NCI-H146 (cell line): ENCODE results near the gene CACNA1H.
"Not testable (repeated sequence)": the region's sequence is repeated elsewhere in the genome, so short reads cannot be mapped to it uniquely, and the experiment has no call there.

ENCODE experiments used
- DNase-seq: peaks from one replicate; lab custom pipeline; 2025; lab: John Stamatoyannopoulos, UW

The CACNA1H gene

DNA sequence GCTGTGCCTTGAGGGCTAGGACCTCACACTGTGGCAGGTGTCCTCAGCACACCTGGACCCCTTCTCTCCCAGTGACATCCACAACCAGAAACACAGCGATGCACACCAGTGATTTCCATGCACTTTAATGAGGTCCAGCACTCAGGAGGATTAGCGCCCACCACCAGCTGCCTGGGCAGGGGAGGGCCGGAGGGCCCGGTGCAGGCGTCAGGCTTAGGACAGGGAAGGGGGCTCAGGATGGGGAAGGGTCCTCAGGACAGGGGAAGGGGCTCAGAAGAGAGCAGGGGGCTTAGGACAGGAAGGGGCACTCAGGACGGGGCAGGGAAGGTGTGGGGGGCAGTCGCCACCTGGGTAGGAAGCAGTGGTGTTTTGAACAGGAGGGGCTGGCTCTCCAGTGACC is 75.3 kb downstream of the CACNA1H start:
- not testable (repeated sequence) for DNase-seq

DNA sequence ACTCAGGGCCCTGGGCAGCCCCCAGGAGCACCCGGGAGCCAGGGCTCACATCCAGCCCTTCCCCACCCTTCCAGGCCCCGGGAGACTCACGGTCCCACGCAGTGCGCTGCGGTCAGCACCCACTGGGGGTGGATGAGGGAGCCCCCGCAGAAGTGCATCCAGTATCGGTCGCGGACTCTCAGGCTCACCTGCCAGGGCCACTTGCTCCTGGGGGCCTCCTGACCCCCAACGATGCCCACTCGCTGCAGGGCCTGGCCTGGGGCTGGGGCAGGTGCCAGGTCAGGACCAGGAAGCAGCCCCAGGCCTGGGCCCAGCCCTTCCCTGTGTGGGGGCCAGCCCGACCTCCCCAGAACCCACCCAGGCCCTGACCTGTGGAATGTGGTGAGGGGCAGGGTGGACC is 76.6 kb downstream of the CACNA1H start:
- DNase-seq = not testable (repeated sequence)

DNA sequence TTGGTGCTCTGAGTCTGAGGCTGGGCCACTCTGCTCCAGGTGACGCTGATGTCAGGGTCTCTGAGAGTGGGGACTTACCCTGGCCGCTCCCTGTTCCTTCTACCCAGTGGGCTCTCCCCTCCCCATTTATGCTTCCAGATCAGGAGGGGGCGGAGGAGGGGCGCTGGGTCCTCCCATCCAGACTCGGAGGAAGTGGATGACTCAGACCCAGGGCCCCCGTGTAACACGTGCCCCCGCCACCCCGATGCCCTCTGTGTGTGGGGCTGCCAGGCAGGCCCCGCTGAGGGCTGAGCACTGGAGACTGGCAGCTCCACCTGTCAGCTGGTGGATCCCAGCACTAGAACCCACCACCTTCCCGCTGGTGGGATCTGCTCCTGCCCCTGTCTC is 77.2 kb downstream of the CACNA1H start, which contains the start of gene TPSB2:
Gene TPSB2, minus strand, starts transcription at position 101 of the 387 bp plus-strand sequence. CDS start 233 bp downstream, outside the sequence.
- not testable (repeated sequence) for DNase-seq

DNA sequence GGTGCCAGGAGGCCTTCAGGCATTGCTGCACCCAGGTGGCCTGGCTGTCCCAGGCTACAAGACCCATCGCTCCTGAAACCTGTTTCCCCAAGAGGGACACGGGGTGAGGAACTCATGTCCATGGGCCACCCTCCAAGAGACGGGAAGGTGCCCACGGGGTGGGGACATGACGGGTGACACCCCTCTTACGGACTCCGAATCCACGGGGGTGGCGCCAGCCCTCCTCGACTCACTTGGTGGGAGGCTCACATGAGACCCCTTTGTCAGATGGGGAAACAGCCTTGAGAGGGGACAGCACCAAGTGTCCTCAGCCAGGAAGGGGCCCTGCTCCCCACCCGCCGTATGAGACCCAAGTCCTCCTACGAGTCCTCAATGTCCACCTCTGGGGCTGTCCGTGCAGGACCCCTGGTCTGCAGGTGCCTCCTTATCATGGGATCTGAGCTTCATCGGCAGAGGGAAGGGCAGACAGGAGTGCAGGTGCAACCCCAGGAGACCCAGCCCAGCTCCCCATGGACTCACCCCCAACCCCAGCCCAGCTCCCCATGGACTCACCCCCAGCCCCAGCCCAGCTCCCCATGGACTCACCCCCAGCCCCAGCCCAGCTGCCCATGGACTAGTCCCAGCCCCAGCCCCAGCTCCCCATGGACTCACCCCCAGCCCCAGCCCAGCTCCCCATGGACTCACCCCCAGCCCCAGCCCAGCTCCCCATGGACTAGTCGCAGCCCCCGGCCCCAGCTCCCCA is 77.7 kb downstream of the CACNA1H start:
- DNase-seq = not testable (repeated sequence)

DNA sequence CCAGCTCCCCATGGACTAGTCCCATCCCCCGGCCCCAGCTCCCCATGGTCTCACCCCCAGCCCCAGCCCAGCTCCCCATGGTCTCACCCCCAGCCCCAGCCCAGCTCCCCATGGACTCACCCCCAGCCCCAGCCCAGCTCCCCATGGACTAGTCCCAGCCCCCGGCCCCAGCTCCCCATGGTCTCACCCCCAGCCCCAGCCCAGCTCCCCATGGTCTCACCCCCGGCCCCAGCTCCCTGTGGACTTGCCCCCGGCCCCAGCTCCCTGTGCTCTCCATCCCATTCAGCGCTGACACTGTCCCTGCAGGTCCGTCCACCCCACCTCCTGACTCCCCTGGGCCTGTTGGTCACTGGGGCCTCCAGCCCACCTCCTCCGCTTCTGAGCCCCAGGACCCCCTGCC is 78.4 kb downstream of the CACNA1H start:
- DNase-seq = not testable (repeated sequence)

DNA sequence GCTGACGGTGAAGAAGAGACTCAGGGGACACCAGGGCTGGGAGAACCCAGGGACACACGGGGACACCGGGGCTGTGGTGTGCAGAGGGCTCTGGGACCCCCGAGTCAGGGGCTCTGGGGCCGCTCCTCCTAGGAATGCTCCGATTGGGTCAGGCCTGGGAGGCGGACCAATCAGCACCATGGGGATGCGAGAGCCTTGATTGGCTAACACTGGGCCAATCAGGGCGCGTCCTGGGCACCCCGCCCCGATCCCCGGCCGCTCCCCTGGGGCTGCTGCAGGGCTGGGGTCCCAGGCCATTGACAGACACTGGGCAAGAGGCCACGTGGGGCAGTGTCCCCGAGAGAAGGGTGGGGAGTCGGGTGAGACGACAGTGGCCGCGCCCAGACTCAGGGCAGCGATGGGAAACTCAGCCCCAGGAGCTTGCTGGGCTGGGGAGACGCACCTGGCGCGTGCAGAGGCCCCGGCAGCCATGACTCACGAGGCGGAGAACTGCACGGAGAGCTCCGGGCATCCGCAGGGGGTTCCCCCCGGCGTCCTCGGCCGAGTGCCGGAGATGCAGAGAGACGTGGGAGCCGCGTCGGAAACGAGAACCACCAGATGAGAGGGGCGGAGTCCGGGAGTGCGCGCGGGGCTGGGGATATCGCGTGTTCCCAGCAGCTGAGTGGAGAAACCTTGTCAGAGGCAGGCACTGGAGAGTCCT is 79.3 kb downstream of the CACNA1H start:
- not testable (repeated sequence) for DNase-seq

DNA sequence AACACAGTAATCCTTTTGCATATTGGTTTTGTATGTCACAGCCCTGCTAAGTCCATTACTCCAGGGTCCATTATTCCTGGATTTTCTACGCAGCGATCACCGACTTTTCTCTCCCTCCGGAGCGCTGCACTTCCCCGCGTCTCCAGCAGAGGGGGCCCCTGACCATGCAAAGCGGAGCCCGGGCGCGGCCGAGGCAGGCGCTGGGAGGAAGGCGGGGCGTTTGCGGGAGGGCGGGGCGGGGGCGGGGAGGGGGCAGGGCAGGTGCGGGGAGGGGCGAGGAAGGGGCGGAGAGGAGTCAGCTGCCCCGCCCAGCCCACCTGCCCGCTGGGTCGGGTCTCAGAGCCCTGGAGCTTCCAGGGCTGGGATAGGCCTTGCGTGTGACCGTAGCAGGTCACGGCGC is 83.8 kb downstream of the CACNA1H start:
- DNase-seq = not testable (repeated sequence)

DNA sequence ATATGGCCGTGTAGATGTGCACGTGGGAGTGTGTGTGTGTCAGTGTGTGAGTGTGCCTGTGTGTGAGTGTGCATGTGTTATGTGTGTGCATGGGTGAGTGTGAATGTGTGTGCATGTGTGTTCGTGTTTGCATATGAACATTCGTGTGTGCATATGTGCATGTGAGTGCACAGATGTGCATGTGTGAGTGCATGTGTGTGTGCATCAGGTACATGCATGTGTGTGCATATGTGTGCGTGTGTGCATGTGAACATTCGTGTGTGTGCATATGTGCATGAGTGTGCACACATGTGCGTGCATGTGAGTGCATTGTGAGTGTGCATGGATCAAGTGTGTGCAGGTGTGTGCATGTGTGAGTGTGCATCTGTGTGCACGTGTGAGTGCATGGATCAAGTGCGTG is 85.1 kb downstream of the CACNA1H start:
- no peak for DNase-seq

DNA sequence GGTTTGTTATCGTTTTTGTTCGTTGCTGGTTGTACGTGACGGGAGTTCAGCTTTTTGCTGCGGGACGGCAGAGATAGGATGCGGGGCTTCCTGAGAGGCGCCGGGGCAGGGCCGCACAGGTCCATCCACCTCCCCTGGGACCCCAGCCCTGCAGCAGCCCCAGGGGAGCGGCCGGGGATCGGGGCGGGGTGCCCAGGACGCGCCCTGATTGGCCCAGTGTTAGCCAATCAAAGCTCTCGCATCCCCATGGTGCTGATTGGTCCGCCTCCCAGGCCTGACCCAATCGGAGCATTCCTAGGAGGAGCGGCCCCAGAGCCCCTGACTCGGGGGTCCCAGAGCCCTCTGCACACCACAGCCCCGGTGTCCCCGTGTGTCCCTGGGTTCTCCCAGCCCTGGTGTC is 86.0 kb downstream of the CACNA1H start:
- DNase-seq = not testable (repeated sequence)

DNA sequence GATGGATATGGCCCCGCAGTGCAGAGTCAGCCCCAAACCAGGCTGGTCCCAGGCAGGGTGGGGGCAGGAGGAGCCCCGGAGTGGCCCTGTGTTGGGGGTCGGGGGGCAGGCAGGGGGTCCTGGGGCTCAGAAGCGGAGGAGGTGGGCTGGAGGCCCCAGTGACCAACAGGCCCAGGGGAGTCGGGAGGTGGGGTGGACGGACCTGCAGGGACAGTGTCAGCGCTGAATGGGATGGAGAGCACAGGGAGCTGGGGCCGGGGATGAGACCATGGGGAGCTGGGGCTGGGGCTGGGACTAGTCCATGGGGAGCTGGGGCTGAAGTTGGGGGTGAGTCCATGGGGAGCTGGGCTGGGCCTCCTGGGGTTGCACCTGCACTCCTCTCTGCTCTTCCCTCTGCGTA is 86.7 kb downstream of the CACNA1H start:
- DNase-seq = not testable (repeated sequence)

DNA sequence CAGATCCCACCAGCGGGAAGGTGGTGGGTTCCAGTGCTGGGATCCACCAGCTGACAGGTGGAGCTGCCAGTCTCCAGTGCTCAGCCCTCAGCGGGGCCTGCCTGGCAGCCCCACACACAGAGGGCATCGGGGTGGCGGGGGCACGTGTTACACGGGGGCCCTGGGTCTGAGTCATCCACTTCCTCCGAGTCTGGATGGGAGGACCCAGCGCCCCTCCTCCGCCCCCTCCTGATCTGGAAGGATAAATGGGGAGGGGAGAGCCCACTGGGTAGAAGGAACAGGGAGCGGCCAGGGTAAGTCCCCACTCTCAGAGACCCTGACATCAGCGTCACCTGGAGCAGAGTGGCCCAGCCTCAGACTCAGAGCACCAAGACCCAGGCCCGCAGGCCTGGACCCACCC is 87.5 kb downstream of the CACNA1H start, which contains the start of gene TPSAB1:
Gene TPSAB1, plus strand, starts transcription at position 270 of the 400 bp plus-strand sequence. CDS start 234 bp downstream, outside the sequence.
- DNase-seq = not testable (repeated sequence)

DNA sequence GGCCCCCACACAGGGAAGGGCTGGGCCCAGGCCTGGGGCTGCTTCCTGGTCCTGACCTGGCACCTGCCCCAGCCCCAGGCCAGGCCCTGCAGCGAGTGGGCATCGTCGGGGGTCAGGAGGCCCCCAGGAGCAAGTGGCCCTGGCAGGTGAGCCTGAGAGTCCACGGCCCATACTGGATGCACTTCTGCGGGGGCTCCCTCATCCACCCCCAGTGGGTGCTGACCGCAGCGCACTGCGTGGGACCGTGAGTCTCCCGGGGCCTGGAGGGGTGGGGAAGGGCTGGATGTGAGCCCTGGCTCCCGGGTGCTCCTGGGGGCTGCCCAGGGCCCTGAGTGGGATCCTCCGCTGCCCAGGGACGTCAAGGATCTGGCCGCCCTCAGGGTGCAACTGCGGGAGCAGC is 88.2 kb downstream of the CACNA1H start:
- not testable (repeated sequence) for DNase-seq

DNA sequence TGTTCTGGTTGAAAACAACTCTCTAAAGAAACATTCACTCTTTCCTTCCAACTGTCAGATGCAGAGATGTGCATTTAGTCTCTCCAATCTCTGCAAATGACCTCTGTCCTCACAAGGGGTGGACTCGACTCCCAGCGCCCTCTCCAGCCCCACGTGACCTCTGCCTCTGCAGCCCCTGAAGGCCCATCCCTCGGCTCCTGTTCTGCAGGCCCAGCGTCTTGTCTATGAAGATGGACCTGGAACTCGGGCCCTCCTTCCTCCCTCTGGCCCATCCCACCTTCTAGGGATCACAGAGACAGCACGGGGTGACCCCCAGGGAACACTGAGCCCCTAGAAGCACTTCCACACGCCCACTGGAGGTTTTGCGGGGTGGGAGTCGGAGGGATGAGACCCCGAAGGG is 90.5 kb downstream of the CACNA1H start:
- not testable (repeated sequence) for DNase-seq

DNA sequence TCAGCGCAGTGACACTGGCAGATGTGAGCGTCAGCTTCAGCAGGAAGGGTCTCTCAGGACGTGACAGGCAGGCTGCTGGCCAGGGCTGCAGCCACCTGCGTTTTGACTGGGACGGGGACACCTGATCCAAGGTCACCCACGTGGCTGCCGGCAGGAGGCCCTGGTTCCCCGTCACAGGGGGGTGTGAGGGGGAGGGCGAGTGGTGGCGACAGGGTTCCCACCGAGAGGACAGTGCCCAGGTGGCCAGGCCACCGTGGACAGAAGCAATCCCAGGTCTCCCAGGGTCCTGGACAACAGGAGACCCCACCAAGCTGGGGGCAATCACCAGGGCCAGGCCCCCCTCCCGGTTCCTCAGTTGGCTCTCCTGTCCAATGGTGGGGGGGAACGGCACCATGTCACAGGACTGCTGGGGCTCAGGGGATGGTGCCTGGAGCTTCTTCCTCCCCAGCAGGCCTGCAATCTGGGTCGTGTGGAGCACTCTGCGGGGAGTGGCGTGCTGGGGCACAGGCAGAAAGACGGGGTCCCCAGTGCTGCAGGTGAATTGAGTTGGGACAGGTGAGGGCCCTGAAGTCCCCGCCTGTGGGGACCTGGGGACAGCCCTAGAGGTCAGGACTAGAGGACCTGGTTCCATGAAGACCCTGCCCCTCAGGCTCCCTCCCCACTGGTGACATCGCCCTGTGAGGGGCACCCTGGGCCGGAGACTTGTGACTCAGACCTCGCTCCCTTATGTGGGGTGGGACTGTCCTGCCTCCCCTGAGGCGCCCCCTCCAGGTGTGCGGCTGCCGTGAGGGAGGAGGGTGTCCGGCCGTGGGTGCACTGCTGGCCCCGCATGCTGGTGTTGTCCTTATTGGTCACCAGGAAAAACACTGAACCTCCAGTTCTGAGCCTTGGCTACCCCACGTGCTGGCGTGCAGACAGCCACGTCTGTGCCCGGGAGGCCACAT is 91.3 kb downstream of the CACNA1H start:
- DNase-seq = peak; percentile 22

DNA sequence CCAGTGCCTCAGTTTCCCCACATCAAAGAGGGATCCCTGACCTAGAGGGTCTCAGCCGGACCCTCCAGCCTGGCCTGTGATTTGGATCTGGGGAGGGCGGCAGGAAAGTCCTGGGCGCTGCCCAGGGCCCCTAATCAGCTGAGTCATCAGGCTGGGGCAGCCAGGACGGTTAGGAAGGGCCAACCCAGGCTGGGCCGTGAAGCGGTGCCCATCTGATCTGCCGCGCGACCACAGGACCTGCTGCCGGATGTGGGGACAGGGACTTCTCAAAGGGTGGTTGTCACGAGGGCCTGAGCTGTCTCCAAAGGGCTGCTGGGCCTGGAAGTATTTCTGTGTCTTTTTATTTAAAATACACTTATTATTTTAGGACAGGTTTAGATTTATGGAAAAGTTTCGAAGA is 92.0 kb downstream of the CACNA1H start:
- no peak for DNase-seq

DNA sequence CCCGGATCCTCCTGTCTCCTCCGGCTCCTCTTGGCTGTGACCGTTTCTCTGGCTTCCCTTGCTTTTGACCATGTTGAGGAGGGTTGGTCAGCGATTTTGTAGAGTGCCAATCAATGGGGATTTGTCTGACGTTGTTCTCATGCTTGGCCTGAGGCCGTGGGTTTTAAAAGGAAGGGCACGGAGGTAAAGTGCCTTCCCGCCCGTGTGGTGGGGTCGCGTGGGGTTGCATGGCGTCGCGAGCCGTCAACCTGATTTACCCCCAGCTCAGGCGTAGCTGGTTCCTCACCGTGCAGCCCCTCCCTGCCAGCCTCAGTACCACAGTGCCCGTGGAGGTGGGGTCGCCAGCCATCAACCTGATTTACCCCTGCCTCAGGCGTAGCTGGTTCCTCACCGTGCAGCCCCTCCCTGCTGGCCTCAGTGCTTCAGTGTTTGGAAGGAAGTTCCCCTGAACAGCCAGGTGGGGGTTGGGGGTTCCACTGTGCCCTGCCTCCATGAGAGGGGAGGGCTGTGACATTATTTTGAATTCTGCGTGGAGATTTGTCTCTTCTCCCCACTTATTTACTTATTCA is 92.6 kb downstream of the CACNA1H start:
- DNase-seq = no peak

DNA sequence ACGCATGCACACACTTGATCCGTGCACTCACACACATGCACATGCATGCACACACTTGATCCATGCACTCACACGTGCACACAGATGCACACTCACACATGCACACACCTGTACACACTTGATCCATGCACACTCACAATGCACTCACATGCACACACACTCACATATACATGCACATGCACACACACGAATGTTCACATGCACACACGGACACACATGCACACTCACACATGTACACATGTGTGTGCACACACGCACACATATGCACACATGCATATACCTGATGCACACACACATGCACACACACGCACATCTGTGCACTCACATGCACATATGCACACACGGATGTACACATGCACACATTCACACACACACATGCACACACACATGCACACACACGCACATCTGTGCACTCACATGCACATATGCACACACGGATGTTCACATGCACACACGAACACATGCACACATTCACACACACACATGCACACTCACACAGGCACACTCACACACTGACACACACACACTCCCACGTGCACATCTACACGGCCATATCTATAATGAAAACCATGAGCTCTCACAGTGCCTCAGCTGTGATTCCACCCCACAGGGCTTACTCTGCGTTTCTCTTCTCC is 95.1 kb downstream of the CACNA1H start:
- not testable (repeated sequence) for DNase-seq

DNA sequence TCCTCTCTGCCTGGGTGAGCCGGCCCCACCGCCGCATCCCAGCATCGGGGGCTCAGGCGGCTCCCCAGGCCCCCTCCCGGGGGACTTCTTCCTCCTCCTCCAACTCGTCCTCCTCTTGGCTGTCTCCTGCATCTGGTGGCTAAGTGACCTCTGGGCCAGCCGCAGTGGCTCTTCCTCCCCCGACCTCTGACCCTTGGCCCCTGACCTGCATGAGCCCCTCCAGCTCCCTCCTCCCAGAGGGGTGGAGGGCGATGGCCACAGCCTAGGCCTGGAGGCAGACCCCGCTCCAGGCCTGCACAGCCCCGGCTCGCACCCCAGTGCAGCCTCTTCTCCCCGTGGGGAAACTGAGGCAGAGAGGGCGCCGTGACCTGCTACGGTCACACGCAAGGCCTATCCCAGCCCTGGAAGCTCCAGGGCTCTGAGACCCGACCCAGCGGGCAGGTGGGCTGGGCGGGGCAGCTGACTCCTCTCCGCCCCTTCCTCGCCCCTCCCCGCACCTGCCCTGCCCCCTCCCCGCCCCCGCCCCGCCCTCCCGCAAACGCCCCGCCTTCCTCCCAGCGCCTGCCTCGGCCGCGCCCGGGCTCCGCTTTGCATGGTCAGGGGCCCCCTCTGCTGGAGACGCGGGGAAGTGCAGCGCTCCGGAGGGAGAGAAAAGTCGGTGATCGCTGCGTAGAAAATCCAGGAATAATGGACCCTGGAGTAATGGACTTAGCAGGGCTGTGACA is 96.3 kb downstream of the CACNA1H start:
- DNase-seq = not testable (repeated sequence)

DNA sequence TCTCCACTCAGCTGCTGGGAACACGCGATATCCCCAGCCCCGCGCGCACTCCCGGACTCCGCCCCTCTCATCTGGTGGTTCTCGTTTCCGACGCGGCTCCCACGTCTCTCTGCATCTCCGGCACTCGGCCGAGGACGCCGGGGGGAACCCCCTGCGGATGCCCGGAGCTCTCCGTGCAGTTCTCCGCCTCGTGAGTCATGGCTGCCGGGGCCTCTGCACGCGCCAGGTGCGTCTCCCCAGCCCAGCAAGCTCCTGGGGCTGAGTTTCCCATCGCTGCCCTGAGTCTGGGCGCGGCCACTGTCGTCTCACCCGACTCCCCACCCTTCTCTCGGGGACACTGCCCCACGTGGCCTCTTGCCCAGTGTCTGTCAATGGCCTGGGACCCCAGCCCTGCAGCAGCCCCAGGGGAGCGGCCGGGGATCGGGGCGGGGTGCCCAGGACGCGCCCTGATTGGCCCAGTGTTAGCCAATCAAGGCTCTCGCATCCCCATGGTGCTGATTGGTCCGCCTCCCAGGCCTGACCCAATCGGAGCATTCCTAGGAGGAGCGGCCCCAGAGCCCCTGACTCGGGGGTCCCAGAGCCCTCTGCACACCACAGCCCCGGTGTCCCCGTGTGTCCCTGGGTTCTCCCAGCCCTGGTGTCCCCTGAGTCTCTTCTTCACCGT is 100.9 kb downstream of the CACNA1H start:
- not testable (repeated sequence) for DNase-seq

DNA sequence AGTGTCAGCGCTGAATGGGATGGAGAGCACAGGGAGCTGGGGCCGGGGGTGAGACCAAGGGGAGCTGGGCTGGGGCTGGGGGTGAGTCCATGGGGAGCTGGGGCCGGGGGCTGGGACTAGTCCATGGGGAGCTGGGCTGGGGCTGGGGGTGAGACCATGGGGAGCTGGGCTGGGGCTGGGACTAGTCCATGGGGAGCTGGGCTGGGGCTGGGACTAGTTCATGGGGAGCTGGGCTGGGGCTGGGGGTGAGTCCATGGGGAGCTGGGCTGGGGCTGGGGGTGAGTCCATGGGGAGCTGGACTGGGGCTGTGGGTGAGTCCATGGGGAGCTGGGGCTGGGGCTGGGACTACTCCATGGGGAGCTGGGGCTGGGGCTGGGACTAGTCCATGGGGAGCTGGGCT is 101.9 kb downstream of the CACNA1H start:
- DNase-seq = not testable (repeated sequence)
